ENCODE results near the gene MRPL37. TPM values are rescaled to one million over a fixed set of nuclear protein-coding genes. Genes with fewer than 3 reads are reported as not detected.

The MRPL37 gene
- total RNA-seq, 1 donor from 2014 or later: 88.9 TPM

GRCh38 chr1:54259546-54260140 is 59.7 kb downstream of the MRPL37 start:
- ATAC-seq: no peak

GRCh38 chr1:54260810-54261209 is 60.8 kb downstream of the MRPL37 start:
- ATAC-seq: no peak
- DNase-seq (ENCODE audit: low spot score): no peak

More at GRCh38 chr1:54259546-54260140, 59.7 kb downstream of the MRPL37 start:
- no peak for DNase-seq (ENCODE audit: low spot score)

DNA sequence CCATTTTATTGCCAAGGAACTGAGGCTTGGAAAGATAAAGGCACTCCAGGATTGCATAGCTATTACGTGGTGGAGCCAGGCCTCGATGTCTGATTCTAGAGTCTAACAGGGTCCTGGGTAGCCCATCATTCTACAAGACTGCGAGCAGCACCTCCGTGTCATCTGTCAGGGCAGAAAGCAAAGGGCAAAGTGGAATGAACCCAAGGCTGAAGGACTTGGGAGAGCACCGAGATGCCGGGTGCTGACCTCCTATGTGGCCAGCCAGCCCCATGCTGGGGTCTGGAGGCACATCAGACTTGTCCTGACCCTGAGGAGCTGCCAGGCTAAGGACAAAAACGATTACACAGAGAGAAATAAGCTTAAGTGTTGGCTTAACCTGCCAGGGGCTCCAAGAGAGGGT is 62.3 kb downstream of the MRPL37 start:
- ATAC-seq: no peak
- DNase-seq (ENCODE audit: low spot score): no peak

DNA sequence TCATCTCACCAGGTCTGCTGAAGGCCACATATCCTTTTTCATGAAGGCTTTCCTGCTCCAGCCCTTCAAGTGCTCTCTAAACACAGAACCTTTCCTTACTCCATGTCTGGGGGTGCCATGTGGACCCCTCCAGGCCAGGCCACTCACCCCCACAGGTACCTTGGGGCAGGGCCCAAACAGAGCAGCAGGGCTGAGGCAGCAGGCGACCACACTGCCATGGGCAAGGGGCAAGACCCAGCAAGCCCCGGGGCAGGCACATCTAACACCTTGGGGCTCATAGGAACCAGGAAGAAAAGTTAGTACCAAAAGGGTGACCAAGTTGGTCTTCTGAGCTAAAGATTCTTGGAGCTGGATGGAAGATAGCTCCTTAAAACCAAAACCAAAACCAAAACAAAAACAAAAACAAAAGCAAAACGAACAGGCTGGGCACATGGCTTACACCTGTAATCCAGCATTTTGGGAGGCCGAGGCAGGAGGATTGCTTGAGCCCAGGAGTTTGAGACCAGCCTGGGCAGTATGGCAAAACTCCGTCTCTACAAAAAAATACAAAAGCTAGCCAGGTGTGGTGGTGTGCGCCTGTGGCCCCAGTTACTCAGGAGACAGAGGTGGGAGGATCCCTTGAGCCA is 63.7 kb downstream of the MRPL37 start:
- DNase-seq (ENCODE audit: low spot score): no peak
- no peak for ATAC-seq

DNA sequence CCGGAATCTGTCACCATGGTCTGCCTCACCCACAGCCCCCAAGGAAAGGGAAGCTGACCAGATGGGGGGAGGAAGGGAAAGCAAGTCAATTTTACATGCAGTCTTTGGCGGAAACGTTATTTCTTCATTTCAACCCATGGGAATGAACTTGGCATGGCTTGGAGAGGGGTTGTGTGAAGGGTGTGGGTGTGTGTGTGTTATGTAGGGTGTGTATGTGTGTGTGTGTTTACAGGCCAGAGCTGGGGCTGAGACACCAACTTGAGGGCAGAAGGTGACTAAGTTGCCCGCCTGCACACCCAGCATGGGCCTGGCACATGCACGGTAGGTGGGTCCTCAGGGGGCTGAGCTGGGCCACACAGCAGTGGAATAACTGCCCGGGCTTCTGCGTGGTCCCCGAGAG is 65.2 kb downstream of the MRPL37 start:
- ATAC-seq (no peak), DNase-seq (ENCODE audit: low spot score) (no peak)

DNA sequence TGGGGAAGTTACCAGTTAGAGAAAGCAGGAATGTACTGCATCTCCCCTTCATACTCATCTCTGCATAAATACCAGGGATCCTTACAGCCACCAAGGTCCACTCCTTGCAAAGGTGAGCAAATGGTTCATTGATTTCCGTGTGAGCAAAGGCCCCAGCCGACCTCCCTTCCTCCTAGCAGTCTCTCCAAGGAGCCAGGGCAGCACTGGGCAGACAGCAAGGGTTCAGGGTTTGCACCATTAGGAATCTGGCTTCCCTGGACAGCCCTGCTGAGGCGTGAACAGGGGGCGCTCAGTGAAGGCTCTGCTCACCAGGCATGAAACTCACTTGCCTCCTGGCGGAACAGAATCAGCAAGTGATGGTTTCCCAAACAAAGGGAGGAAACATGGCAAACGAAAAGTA is 65.7 kb downstream of the MRPL37 start:
- ATAC-seq (no peak), DNase-seq (ENCODE audit: low spot score) (no peak)

- ATAC-seq (no peak), DNase-seq (ENCODE audit: low spot score) (no peak)
Measured at GRCh38 chr1:54266195-54266594, 66.2 kb downstream of the MRPL37 start.

GRCh38 chr1:54266908-54267307 is 66.9 kb downstream of the MRPL37 start:
- ATAC-seq (no peak), DNase-seq (ENCODE audit: low spot score) (no peak)

Other genes with a start within 250 kb of the MRPL37 start
- gene LDLRAD1, start 182.0 kb upstream of the MRPL37 start, total RNA-seq: 0.63 TPM
- gene TMEM59, start 147.0 kb upstream of the MRPL37 start, total RNA-seq: 275 TPM
- gene TCEANC2, start 146.6 kb upstream of the MRPL37 start, total RNA-seq: 2.9 TPM
- not detected for gene CDCP2, start 47.2 kb upstream of the MRPL37 start, total RNA-seq
- 3.5 TPM for gene CYB5RL, start 137 bp upstream of the MRPL37 start, total RNA-seq
- gene SSBP3, start 206.2 kb downstream of the MRPL37 start, total RNA-seq: 21.7 TPM

Measured in left lobe of liver (tissue), 2 donors.